NCI-H2196 (cell line): Measurements from ENCODE around the gene GSC2.
A peak's percentile ranks its signal among the peaks of the same experiment; 100 is the strongest.
"Not testable (repeated sequence)": the region's sequence is repeated elsewhere in the genome, so short reads cannot be mapped to it uniquely, and the experiment has no call there.

Source experiments
- DNase-seq: peaks from one replicate; lab custom pipeline; 2025; ENCODE audit not compliant: unreplicated experiment; lab: John Stamatoyannopoulos, UW

GSC2 gene

DNA sequence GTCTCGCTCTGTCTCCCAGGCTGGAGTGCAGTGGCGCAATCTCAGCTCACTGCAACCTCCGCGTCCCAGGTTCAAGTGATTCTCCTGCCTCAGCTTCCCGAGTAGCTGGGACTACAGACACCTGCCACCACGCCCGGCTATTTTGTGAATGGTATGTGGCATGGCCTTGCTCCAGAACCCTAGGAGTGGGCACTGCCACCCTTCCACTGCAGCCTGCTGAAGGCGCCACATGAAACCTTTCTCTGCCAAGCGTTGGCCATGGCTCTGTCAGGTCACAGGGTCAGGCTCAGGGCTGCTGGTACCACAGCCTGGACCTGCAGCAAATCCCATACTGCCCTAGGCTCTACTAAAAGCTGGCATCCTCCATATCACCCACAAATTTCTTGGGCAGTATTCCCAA, 6.0 kb upstream of the GSC2 start:
- not testable (repeated sequence) for DNase-seq

DNA sequence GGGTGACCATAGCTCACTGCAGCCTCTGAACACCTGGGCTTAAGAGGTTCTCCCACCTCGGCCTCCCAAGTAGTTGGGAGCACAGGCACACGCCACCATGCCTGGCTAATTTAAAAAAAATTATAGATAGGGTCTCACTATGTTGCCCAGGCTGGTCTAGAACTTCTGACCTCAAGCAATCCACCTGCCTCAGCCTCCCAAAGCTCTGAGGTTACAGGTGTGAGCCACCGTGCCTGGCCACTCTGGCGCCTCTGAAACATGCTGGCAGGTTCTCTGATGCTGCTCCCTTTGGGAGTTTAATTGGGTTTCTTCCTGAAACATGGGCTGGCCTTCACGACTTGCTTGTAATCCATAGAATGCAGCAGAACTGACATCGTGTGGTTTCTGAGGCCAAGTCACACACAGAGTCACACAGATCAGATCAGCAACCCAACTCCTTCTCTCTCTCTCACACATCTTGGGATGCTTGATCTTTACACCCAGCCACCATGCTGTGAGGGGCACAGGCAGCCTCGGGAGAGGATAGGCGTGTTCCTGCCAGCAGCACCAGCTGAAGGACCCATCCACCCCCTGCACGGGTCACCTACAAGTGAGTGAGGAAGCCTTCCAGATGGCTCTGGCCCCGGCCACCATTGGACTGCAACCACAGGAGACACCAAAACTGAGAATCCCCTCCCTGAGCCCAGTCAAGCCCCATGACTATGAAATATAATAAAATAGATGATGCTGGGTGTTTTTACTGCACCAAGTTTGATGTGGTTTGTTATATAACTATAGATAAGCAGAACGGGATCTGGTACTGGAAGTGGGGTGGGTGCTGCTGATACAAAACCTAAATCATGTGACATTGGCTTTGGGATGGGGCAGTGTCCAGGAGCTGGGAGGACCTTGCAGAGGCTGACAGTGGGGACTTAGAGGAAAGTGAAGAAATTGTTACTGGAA, 3.1 kb upstream of the GSC2 start:
- DNase-seq: no peak

DNA sequence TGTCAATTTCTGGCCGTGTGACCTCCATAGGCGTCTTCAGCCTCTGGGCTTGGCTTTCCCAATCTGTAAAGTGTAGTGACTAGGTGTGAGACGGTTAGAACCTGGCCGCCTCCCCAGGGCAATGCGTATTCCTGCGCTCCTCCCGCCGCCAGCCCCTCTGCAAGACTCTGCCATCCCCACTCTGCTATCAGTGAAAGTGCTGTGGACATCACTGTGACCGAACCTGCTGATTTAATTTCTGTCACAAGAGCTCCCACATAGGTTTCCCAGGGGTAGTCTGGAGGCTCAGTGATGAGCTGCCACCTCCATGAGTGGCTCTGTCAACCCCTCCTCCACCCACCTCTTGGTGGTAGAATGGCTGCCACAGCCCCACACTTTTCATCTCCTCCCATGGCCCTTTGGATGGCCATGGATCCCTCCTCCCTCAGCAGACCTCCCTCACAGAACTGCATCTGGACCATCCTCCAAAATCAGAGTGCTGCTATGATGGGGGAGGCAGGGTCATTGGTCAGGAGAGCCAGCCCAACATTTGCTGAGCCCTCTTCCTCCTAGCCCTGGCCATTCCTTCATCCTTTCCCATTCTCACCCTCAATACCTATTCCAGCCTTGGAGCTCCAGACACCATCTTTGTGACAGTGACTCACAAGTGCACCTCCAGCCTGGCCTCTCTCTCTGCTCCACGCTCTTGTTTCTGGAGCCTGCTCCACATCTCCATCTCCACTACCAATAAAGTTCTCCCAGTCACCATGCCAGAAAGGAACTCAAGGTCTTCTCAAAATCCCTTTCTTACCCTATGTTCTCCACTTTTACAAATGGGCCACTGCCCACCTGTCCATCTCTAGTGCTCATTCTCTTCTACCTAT, 1.5 kb upstream of the GSC2 start:
- DNase-seq: no peak

DNA sequence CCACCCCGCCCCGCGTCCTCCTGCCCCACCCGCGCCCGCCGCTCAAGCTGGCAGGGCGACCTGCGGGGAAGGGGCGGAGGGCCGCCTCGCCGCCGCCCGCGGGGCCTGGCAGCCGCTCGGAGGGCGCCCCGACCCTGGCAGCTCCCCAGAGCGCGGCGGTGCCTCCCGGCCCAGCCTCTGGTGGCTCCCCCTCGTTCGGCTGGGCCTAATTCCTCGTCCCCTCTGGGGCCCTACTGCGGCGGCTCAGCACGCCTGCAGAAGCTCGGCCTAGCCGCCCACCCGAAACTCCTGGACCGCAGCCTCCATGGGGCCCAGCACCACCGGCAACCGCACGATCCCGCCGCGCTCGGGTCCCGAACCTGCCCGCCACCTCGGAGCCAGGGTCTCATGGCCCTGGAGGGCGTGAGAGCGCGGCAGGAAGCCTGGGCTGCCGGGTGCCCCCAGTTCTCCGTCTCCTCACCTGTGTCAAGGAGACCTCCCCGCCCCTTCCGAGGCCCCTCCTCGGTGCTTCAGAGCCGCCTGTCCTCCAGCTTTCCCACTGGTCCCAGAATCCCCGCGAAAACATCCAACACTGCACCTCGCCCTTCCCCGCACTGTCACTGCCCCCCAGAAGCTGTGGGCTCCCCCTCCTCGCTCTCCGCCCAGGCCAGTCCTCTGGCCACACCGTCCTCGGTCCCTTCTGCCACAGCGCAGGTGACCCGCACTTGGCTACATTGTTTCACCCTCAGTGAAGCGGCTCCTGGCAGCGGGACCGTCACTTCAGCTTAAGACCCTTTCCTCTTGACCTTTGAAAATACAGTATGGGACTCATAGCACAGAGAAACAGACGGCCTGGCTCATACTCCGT, 613 bp upstream of the GSC2 start:
- no peak for DNase-seq

DNA sequence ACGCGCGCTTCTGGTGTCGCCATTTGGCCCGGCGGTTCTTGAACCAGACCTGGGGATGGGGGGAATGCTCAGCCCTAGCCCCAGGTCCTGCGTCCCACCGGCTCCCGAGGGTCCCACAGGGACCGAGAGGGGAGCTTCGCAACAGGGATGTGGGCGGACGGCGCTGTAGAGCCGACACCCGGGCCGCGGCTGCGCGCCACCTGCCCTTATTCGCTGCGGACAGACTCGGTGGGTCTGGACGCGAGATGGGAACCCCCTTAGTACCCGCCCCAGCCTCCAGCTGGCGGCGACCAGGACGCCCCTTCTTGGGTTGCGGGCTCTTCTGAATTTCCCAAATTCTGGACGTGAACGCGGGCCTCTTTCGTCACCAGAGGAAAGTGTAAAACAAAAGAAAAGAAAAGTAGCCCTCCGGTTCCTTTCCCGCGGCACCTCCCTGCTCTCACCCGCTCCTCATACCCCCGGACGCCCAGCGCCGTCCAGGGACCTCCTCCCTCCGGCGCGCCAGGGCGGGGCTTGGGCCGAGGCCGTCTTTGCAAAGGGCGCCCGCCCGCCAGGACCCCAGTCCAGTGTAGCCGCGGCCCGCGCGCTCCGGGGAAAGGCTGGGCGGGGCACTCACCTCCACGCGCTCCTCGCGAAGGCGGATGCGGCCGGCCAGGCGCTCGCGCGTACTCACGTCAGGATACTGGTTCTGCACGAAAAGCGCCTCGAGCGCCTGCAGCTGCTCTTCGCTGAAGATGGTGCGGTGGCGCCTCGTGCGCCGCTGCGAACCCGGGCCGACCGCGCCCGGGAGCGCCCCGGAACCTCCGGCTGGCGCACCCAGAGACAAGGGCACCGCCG, 827 bp downstream of the GSC2 start:
- peak; percentile 41 for DNase-seq

DNA sequence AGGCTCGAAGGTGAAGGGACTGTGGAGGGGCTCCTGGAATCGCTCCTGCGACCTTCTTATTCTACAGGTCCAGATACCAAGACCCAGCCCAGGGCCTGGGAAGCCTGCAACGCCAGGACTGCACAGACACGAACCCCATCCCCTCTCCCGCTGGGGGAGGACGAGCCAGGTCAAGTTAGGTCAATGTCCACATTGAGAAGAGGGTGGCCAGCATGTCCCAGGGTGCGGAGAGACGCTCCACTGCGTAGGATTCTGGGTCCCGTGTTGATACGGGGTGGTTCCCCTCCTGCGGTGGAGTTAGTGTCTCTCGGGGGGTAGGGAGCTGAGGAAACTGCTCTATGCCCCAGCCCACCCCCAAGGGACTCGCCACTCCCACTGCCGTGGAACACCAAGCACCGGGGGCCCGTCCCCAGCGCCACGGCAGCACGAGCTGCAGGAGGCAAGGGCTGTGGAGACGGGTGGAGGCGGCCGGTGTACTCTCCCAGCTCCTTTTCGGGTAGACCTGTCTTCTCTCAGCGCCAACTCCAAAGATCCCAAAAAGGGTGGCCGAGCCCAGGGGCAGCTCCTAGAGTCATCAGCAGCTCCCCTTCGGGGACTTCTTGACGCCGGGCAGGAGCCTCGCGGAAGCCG, 1.6 kb downstream of the GSC2 start:
- no peak for DNase-seq

DNA sequence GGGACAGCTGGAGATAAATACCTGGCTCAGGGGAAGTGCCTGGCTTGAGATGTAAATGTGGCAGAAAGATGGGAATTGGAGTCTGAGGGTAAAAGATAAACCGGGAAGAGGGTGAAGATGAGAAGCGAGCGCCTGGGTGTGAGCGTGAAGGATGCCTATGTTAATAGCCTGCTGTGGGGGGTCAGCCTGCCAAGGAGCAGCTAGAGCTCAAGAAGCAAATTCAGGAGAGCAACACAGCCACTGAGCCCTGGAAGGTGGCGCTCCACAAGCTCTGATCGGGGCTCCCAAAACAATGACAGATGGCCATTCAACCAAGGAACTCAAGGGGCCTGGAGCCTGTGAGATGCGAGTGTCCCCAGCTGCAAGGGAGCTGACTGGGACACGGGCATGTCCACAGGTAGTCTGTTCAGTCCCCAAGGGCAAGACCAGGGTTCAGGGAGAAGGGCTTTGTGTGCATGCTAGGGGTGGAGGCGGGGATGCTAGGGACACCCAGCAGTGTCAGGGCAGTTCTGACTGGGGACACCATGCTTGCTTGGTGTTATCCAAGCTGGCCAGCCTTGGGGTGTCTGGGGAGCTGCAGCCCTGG, 2.8 kb downstream of the GSC2 start:
- no peak for DNase-seq

DNA sequence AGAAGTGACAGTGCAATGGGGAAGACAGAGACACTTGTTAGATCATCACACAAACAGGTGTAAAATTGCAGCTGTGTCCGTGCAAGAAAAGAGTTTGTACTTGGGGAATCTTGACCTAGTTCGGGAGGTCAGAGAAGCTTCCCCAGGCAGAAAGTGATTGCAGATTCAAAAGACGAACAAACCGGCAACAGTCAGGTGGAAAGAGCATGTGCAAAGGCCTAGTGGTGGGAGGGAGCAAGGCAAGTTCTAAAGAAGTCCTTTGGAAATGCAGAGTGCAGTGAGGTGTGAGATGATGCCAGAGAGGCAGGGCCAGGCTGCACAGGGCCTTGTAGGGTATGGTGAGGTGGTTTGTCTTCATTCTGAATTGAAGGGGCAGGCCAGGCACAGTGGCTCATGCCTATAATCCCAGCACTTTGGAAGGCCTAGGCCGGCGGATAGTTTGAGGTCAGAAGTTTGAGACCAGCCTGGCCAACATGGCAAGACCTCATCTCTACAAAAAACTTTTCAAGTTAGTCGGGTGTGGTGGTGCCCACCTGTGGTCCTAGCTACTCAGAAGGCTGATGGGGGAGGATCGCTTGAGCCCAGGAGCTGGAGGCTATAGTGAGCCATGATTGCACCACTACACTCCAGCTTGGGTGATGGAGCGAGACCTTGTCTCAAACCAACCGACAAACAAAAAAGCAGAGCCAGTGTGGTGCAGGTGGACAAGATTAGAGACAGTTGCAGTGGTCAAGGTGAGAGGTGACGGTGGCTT, 3.7 kb downstream of the GSC2 start:
- no peak for DNase-seq

DNA sequence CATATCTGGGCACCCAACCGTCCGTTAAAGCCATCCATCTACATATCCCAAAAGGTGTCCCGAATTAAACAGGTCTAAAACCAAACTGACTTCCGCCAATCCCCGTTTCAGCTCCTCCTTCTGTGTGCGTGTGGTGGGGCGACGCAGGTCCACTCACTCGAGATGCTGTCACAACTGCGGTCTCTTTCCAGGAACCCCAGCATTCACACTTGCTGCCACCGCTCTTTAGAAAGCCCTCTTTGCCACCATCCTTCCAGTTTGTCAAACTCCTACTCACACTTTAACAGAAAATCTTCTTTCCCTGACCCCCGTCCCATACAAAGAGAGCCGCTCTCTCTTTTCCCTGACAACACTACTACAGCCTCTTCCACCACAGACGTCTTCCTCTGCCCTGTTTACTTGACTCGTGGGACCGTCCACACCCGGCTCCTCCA, 6.1 kb downstream of the GSC2 start:
- no peak for DNase-seq

DNA sequence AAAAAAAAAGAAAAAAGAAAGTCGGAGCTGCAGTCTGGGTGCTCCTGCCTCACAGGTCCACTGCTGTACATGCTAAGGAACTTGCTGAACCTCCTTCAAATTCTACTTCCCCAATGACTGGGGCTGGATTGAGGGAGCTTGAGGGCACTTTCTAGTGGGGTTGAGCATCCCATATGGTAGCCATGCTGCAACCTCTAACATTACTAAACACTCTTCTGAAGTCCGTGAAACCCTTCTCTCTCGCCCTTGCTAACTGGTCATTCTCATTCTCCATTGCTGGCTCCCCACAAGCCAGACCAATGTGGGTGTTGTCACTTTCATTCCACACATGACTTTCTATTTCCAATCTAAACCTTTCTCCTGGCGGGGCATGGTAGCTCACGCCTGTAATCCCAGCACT, 6.9 kb downstream of the GSC2 start:
- DNase-seq: no peak

DNA sequence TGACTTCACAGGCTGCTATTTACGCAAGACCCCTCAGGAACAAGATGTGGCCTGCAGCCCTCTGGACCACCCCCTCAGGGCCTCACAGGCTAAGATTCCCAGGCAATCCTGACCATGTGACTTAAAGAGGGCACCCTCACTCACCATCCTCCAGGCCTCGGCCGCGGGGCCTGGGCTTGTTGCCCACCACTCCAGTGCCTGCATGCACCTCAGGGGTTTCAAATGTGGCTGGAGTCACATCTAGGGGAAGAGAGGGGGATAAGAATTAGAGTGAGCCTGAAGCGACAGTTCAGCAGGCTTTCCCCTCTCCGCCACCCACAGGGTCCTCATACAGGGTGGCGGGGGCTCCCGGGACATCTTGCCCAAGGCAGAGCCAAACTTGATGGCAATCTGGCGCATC, 7.7 kb downstream of the GSC2 start:
- no peak for DNase-seq

DNA sequence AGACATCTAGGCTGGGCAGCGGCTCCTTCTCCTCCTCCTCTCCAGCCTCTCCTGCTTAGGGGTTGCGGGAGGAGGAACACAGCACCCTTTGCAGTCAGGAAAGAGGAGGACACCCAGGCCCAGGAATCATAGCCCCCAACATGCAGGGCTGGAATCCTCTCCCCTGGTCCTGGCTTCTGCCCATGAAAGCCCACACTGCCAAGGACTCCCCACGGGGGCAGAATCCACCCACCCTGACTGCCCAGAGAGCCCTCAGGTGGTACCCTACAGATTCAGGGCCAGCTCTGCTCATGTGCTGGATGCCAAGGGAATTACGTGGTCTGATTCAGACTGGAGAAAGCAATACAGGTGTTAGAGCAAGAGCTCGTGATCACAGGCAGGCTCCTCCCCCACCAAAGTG, 10.1 kb downstream of the GSC2 start:
- no peak for DNase-seq

DNA sequence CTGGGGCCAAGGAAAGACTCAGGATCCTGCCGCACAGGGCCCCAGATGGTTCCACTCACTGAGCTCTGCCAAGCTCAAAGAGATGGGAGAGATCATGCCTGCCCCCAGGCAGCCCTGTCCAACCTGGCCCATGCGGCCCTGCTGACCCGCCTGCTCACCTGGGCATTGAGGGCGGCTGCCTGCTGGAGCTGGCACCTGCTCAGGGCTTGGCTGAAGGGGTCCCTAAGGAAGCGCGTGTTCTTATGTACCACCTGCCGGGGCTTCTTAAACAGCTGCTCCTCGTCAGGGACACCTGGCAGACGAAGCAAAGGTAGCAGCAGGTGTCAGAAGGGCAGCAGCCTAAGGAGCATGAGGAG, 11.1 kb downstream of the GSC2 start:
- no peak for DNase-seq

DNA sequence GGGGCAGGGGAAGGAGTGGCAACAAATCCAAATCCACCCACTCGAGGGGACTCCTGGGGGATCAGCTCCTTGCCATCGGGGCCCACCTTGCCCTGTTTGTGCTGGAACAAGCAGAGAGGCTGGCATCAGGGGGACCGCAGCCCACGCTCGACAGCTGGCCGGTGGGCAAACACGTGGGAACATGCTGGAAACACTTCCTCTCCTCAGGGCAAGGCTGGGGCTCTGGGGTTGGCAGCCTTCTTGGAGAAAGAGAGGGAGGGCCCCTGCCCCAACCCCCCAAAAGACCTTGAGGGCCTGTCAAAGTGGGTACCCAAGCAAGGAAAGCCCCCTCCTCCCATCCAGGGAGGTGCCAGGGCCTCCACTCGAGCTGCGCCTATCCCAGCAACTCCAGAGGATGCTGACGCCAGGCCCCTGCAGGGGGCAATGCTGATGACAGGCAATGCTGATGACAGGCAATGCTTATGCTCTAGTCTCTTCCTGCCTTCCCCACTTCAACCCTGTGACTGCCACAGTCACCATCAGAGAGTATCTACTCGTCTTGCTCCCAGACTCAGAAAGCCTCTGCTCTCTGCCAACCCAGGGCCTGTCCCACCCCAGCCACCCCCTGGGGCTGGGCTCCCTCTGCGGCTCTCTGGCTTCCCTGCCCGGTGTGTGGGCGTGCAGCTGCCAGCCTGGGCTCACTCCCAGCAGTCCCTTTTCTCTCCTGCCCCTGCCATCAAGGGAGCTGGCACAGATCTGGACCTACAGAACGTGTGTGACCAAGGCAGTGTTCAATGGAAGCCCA, 11.7 kb downstream of the GSC2 start:
- DNase-seq: no peak

DNA sequence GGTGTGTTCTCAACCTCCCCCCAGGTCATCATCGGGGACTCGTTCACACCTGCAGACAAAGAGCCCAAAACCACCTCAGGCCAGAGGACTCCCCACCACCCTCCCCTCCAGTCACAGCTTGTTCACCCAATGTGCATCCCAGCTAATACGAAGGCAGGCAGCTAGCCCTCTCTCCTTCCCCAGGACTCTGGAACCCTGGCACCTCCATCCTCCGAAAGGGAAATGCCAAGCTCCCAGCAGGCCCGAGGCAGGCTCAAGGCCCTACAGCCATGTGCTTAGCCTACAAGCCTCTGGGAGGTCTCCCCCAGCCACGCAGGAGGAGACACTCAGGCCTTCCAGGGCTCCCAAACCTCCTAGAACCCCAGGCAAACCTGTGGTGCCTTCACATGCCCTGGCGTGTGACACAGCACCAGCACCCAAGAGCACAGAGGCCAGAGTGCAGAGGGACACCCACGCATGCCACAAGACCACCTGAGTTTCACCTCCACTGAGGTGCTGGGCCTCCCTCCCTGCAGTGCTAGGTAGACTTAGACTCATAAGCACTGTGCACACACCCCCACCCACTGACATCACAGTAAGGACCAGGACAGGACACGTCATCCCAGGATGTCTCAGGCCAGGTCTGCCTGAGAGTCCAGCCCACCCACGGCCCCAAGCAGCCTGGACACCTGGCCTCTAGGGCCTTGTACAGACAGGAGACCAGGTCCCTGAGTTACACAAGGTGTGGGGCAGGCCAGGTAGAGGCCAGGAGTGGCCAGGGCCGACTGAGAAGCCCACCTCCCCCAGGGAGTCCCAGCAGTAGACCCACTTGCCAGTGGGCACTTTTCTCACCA, 12.5 kb downstream of the GSC2 start:
- DNase-seq: no peak

DNA sequence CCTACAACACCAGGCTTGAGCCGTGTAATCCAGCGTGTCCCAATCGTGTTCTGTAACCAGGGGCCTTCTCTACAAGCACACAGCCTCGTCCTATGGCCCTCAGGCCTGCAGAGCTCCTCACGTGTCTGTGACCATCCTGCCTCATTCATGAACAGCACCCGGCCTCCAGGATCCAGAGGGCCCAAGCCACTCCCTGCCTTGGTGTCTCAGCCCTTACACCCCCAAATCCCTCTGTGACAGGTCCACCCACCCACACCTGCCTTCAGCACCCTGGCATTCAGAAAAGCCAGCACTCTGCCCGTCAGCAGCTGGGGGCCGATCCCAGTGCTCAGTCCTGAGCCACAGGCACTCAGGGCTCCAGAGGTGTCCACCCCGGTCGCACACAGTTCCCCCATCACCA, 13.2 kb downstream of the GSC2 start:
- DNase-seq: no peak

DNA sequence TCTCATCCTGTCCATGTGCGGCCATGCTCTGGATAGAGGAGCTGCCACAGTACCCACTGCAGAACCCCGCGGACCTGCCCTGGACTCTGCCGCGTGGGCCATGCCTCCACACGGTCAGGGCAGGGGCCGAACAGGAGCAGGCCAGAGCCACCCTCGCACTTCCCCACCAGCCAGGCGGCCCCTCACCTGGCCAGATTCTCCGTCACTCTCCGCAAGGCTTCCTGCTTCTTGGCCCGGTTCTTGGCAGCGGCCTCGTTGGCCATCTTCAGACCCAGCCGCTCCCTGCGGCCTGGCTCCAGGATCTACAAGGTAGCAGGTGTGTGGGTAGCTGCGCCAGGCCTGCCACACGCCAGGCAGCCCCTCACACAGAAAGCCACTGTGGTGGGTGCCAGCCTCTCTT, 15.2 kb downstream of the GSC2 start:
- DNase-seq: no peak
